Measurements from ENCODE around the gene CYB5A. TPM values are rescaled to one million over a fixed set of nuclear protein-coding genes. Genes with fewer than 3 reads are reported as not detected.
"Not testable (repeated sequence)": the region's sequence is repeated elsewhere in the genome, so short reads cannot be mapped to it uniquely, and the experiment has no call there.

The CYB5A gene
- total RNA-seq, 1 donor from 2014 or later = 28.3 TPM

- H3K36me3 Mint-ChIP-seq (ENCODE audit: unreplicated experiment) = peaks cover 4% of the 10 kb centered on the region
- H3K27me3 Mint-ChIP-seq (ENCODE audit: unreplicated experiment) = no peaks in the 10 kb centered on the region
- no peak overlapping the region for H3K27ac Mint-ChIP-seq (ENCODE audit: unreplicated experiment)
- no peaks in the 10 kb centered on the region for H3K4me1 Mint-ChIP-seq (ENCODE audit: low read depth, unreplicated experiment)
- H3K9me3 Mint-ChIP-seq (ENCODE audit: unreplicated experiment) = no peaks in the 10 kb centered on the region
- no peak overlapping the region for H3K4me3 Mint-ChIP-seq (ENCODE audit: unreplicated experiment)
- TF ChIP-seq CTCF (IDR thresholded peaks at IDR 0.05; ENCODE audit: partially characterized antibody, unreplicated experiment) = no peak
- no peak for DNase-seq
Observed at GRCh38 chr18:74299162-74299561, 7.4 kb upstream of the CYB5A start.

- DNase-seq = no peak
- Mint-ChIP-seq H3K36me3 (ENCODE audit: unreplicated experiment) (peaks cover 8% of the 10 kb centered on the region), H3K4me1 (ENCODE audit: low read depth, unreplicated experiment) (no peaks in the 10 kb centered on the region), H3K4me3 (ENCODE audit: unreplicated experiment) (no peak overlapping the region), H3K27me3 (ENCODE audit: unreplicated experiment) (peaks cover 3% of the 10 kb centered on the region), H3K9me3 (ENCODE audit: unreplicated experiment) (peaks cover 5% of the 10 kb centered on the region), H3K27ac (ENCODE audit: unreplicated experiment) (no peak overlapping the region)
- TF ChIP-seq CTCF (IDR thresholded peaks at IDR 0.05; ENCODE audit: partially characterized antibody, unreplicated experiment) = no peak
Observed at GRCh38 chr18:74294526-74294925, 2.8 kb upstream of the CYB5A start.

- H3K9me3 Mint-ChIP-seq (ENCODE audit: unreplicated experiment); H3K27ac Mint-ChIP-seq (ENCODE audit: unreplicated experiment); DNase-seq; H3K36me3 Mint-ChIP-seq (ENCODE audit: unreplicated experiment); H3K27me3 Mint-ChIP-seq (ENCODE audit: unreplicated experiment); H3K4me1 Mint-ChIP-seq (ENCODE audit: low read depth, unreplicated experiment): not testable (repeated sequence)
- H3K4me3 Mint-ChIP-seq (ENCODE audit: unreplicated experiment) = peak overlapping the region; percentile 28
Observed at GRCh38 chr18:74292982-74293381, 1.2 kb upstream of the CYB5A start.

- Mint-ChIP-seq H3K4me1 (ENCODE audit: low read depth, unreplicated experiment) (no peaks in the 10 kb centered on the region), H3K27ac (ENCODE audit: unreplicated experiment) (no peak overlapping the region), H3K9me3 (ENCODE audit: unreplicated experiment) (peaks cover 5% of the 10 kb centered on the region), H3K27me3 (ENCODE audit: unreplicated experiment) (peaks cover 3% of the 10 kb centered on the region), H3K36me3 (ENCODE audit: unreplicated experiment) (peaks cover 3% of the 10 kb centered on the region), H3K4me3 (ENCODE audit: unreplicated experiment) (peak overlapping the region; percentile 97)
- no peak for DNase-seq
- TF ChIP-seq CTCF (IDR thresholded peaks at IDR 0.05; ENCODE audit: partially characterized antibody, unreplicated experiment) = no peak
Observed at GRCh38 chr18:74292541-74292858, 737 bp upstream of the CYB5A start.

GRCh38 chr18:74291472-74291770, 342 bp downstream of the CYB5A start:
- Mint-ChIP-seq H3K27me3 (ENCODE audit: unreplicated experiment) (peaks cover 3% of the 10 kb centered on the region), H3K27ac (ENCODE audit: unreplicated experiment) (no peak overlapping the region), H3K4me1 (ENCODE audit: low read depth, unreplicated experiment) (no peaks in the 10 kb centered on the region), H3K36me3 (ENCODE audit: unreplicated experiment) (peaks cover 3% of the 10 kb centered on the region), H3K9me3 (ENCODE audit: unreplicated experiment) (peaks cover 5% of the 10 kb centered on the region), H3K4me3 (ENCODE audit: unreplicated experiment) (peak overlapping the region; percentile 97)
- no peak for DNase-seq
- TF ChIP-seq CTCF (IDR thresholded peaks at IDR 0.05; ENCODE audit: partially characterized antibody, unreplicated experiment) = no peak
